Measurements from ENCODE around the gene GRAMD2B.
"Not testable (repeated sequence)": the region's sequence is repeated elsewhere in the genome, so short reads cannot be mapped to it uniquely, and the experiment has no call there.

GRAMD2B gene

GRCh38 chr5:126403876-126404275 lies 19.3 kb upstream of the GRAMD2B start:
- in situ Hi-C loops (cut with MboI; ENCODE audit: low sequenced_read_pairs): no loop called here

DNA sequence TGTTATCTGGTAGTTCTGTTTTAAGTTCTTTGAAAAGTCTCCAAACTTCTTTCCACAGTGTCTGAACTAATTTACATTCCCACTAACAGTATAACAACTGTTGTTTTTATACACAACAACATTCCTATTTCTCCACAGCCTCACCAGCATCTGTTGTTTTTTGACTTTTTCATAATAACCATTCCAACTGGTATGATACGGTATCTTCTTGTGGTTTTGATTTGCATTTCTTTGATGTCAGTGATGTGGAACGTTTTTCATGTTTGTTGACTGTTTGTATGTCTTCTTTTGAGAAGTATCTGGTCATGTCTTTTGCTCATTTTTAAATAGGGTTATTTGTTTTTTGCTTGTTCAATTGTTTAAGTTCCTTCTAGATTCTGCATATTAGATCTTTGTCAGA lies 12.6 kb upstream of the GRAMD2B start:
- in situ Hi-C loops (cut with MboI; ENCODE audit: low sequenced_read_pairs): no loop called here

- in situ Hi-C loops (cut with MboI; ENCODE audit: low sequenced_read_pairs): no loop called here
Measured at GRCh38 chr5:126413856-126414255, 9.4 kb upstream of the GRAMD2B start.

- in situ Hi-C loops (cut with MboI; ENCODE audit: low sequenced_read_pairs): no loop called here
Measured at GRCh38 chr5:126414874-126415502, 8.2 kb upstream of the GRAMD2B start.

- in situ Hi-C loops (cut with MboI; ENCODE audit: low sequenced_read_pairs): no loop called here
Measured at GRCh38 chr5:126415789-126416188, 7.4 kb upstream of the GRAMD2B start.

DNA sequence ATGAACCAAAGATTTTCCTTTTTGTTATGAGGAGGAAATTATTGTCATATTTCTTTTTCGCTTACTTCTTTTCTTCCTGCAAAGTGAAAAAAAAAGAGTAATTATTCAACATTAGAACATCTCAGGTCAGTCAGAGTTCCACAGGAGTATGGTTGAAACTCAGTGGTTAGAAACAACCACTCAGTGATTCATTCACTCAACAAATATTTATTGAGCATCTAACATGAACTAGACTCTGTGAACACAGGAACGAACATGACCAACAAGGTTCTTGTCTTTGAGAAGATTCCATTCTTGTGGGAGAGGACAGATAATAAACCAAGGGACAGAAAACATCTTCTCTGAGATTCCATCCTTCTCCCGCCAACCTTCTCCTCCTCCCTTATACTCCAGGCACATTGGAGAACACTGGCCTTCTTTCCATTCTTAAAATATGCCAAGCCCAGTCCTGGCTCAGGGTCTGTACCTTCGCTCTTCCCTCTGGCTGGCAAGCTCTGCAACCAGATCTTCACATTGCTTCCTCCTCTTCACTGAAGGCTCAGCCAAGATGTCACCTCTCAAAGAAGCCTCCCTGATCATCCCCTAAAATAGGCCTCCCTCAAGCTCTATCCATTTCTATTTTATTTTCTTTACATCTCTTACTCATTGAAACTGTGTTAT lies 6.8 kb upstream of the GRAMD2B start:
- in situ Hi-C loops (cut with MboI; ENCODE audit: low sequenced_read_pairs): no loop called here

DNA sequence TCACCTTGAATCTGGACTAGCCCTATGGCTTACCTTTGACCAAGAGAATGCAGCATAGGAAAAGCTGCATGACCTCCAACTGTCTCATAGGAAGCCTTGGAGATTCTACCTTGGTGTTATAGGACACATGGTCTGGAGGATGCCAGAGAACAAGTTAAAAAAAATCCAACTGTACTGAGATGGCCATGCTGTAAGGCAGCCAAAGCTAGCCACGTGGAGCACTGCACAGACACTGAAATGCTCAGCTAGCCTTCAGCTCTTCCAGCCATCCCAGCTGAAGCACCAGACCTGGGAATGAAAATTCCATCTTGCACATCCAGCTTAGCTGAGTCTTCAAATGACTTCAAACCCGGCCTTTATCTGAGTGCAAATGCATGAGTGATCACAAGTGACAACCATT lies 6.0 kb upstream of the GRAMD2B start:
- in situ Hi-C loops (cut with MboI; ENCODE audit: low sequenced_read_pairs): no loop called here

- in situ Hi-C loops (cut with MboI; ENCODE audit: low sequenced_read_pairs): no loop called here
Measured at GRCh38 chr5:126419102-126419501, 4.1 kb upstream of the GRAMD2B start.

DNA sequence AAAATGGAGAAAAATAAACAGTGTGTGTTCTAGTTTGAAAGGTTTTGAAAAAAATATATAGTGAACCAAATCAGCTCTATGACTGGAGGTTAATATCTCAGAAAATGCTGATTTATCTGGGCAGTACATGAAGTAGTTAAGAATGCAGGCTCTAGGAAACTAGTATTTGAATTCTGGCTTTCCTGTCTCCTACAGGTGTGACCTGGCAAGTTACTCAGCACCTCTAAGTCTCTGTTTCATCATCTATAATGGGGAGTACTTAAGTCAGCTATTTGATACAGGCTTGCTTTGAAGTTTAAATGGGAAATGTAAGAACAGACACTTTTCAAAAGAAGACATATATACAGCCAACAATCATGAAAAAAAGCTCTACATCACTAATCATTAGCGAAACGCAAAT lies 5.2 kb downstream of the GRAMD2B start:
- in situ Hi-C loops (cut with MboI; ENCODE audit: low sequenced_read_pairs): no loop called here

- in situ Hi-C loops (cut with MboI; ENCODE audit: low sequenced_read_pairs): no loop called here
Measured at GRCh38 chr5:126430631-126431030, 7.4 kb downstream of the GRAMD2B start.

GRCh38 chr5:126433701-126434100 lies 10.5 kb downstream of the GRAMD2B start:
- in situ Hi-C loops (cut with MboI; ENCODE audit: low sequenced_read_pairs): no loop called here

- in situ Hi-C loops (cut with MboI; ENCODE audit: low sequenced_read_pairs): no loop called here
Measured at GRCh38 chr5:126435261-126435660, 12.1 kb downstream of the GRAMD2B start.

DNA sequence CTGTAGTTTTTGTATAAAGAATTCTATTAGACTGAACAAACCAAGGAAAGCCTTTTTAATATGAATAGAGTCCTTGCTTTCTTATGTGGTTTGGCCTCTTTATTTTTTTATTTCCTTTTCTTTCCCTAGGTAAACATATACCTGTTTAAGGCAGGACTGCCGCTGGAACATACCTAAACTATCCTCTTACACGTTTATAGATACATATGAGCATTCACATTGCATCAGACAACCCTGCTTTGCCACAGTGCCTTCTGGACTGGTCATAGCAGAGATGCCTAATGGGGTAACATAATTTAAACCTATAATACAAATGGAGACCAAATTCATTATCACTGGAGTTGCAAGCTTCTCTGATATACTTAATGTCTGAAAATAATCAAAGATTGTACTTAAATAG lies 12.5 kb downstream of the GRAMD2B start:
- in situ Hi-C loops (cut with MboI; ENCODE audit: low sequenced_read_pairs): no loop called here

GRCh38 chr5:126437721-126438120 lies 14.5 kb downstream of the GRAMD2B start:
- in situ Hi-C loops (cut with MboI; ENCODE audit: low sequenced_read_pairs): no loop called here

- in situ Hi-C loops (cut with MboI; ENCODE audit: low sequenced_read_pairs): no loop called here
Measured at GRCh38 chr5:126438267-126438666, 15.1 kb downstream of the GRAMD2B start.

DNA sequence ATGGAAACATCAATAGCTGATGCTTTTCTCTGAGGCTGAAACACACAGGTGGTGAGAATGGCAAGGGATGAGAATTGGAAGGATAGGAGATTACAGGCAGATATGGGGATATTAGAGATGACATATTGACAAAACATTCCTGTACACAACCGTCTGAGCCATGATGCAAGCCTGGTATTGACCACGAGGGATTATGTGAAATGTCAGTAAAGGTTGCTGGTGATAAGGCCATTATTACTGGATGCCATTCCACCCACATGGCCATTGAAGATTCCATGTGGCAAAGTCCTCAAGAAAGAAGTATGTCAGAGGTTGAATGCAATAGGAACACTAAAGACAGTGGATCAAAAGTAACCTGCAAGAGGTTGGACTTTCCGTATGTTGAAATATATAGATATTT lies 15.7 kb downstream of the GRAMD2B start:
- in situ Hi-C loops (cut with MboI; ENCODE audit: low sequenced_read_pairs): no loop called here

- in situ Hi-C loops (cut with MboI; ENCODE audit: low sequenced_read_pairs): not testable (repeated sequence)
Measured at GRCh38 chr5:126439724-126440123, 16.5 kb downstream of the GRAMD2B start.

- in situ Hi-C loops (cut with MboI; ENCODE audit: low sequenced_read_pairs): no loop called here
Measured at GRCh38 chr5:126441230-126441629, 18.0 kb downstream of the GRAMD2B start.

DNA sequence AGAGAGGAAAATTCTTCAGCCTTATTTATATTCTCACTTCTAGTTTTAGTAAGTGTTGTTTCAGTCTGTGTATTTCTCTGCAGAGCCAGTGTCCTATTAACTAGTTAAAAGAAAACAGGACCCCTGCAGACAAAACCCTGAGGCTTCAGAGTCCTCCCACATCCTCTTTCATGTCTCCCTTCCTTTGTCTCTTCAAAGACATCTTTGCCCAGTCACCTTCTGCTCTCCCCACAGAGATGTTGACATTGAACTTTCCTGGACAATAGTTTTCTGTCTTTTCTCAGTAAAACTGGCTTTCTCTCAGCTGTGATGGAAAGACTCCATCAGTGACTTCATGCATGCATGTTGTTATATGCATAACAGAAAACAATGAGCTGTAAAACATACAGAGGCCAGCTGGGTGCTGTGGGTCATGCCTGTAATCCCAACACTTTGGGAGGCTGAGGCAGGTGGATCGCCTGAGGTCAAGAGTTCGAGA lies 20.2 kb downstream of the GRAMD2B start:
- in situ Hi-C loops (cut with MboI; ENCODE audit: low sequenced_read_pairs): no loop called here

DNA sequence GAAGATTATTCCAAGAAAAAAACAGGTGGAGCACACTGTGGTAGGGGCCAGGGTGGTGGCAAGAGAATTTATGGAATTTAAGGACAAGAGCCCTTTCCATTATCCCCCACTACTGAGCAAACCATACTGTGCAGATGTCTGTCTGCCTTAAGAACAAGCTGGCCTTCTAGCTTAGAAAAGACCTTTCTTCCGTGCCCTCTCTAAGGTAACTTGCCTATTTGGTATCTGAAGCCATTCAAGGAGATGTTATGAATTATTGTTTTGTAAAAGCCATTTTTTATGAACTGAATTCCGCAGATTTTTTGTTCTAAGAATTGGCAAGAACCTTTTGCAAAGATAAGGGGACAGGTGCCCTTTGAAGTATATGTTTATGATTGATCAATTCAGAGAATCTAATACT lies 20.9 kb downstream of the GRAMD2B start:
- in situ Hi-C loops (cut with MboI; ENCODE audit: low sequenced_read_pairs): no loop called here

GRCh38 chr5:126445502-126446174 lies 22.4 kb downstream of the GRAMD2B start:
- in situ Hi-C loops (cut with MboI; ENCODE audit: low sequenced_read_pairs): no loop called here

Measured in HL-60/S4 treated with retinoic acid at 250 ng/mL for 4 days and 3 days (cell line).